Stimulated activated CD4-positive, alpha-beta T cell treated with anti-CD3 and anti-CD28 coated beads, Interleukin-12 subunit alpha, Interleukin-12 subunit beta, amount 100 ng/mL, for 48 hours (primary cell): ENCODE measurements around the gene INPP4A.
"Not testable (repeated sequence)": the region's sequence is repeated elsewhere in the genome, so short reads cannot be mapped to it uniquely, and the experiment has no call there.

Source experiments
- DNase-seq, 3 donors: peaks; one replicate each; pipeline ENCODE4 v3.0.0-alpha.2; 2020; ENCODE audit warnings: low read depth in 2 of 3, low spot score in 1 of 3

Gene INPP4A

DNA sequence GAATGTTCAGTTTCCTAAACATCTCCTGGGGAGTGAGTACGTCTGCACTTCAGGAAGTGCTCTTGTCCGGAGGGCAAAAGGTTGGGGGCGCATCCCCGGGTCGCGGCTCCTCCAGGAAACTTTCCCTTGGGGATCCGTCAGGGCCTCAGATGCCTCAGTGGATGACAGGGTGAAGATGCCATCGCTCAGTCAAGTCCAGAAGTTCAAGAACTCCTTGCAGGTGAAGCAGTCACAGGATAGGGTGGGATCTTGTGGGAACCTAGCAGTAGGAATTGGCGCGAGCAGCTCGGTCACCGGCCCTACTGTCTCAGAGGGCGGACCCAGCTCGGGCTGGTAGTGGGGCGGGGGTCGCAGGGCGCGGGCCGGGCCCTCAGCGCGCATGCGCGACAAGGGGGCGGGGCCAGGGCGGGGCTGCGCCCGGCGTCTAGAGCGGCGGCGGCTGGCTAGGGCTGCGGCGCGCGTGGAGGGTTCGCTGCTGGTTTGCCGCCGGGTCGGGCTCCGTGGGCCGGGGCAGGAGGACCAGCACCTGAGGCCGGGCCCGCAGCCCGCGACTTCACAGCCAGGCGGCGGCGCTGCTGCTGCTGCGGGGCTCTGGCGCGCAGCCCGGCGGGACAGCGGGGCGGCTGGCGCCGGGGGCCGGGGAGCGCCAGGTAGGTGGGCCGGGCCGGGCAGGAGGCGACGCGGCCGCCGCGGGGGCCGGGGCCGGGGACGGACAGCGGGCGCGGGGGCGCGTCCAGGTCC is at the start of gene INPP4A:
INPP4A (plus strand) TSS at position 423 of the 741 bp plus-strand sequence. CDS start 75,191 bp downstream, outside the sequence.
- peak in 1 of 3 donors; percentile 76 for DNase-seq

- no peak for DNase-seq
Observed at GRCh38 chr2:98395977-98396376, 48.7 kb upstream of the INPP4A start.

DNA sequence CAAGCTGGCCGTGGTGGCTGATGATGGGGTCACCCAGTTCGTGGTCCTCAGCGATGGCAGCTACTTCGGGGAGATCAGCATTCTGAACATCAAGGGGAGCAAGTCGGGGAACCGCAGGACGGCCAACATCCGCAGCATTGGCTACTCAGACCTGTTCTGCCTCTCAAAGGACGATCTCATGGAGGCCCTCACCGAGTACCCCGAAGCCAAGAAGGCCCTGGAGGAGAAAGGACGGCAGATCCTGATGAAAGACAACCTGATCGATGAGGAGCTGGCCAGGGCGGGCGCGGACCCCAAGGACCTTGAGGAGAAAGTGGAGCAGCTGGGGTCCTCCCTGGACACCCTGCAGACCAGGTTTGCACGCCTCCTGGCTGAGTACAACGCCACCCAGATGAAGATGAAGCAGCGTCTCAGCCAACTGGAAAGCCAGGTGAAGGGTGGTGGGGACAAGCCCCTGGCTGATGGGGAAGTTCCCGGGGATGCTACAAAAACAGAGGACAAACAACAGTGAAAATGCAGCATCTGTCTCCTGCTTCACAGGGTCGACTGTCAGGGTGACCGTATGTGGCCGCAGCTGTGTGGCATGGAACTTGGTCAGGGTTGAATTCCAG is 47.8 kb upstream of the INPP4A start:
- DNase-seq: no peak

GRCh38 chr2:98399140-98399539 is 45.5 kb upstream of the INPP4A start:
- no peak for DNase-seq

DNA sequence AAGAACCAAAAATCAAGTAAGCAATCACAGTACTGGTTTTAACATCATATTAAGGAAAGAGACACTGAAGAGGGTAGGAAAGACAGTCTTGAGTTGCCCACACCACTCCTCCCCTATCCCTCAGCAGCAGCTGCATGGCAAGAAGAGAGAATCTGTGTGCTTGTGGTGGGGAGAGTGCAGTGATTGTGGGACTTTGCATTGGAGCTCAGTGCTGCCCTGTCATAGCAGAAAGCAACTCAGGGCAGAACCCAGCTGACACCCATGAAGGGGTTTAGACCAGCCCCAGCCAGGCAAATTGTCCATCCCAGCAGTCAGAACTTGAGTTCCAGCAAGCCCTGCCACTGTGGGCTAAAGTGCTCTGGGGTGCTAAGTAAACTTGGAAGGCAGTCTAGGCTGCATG is 40.8 kb upstream of the INPP4A start:
- DNase-seq: no peak

DNA sequence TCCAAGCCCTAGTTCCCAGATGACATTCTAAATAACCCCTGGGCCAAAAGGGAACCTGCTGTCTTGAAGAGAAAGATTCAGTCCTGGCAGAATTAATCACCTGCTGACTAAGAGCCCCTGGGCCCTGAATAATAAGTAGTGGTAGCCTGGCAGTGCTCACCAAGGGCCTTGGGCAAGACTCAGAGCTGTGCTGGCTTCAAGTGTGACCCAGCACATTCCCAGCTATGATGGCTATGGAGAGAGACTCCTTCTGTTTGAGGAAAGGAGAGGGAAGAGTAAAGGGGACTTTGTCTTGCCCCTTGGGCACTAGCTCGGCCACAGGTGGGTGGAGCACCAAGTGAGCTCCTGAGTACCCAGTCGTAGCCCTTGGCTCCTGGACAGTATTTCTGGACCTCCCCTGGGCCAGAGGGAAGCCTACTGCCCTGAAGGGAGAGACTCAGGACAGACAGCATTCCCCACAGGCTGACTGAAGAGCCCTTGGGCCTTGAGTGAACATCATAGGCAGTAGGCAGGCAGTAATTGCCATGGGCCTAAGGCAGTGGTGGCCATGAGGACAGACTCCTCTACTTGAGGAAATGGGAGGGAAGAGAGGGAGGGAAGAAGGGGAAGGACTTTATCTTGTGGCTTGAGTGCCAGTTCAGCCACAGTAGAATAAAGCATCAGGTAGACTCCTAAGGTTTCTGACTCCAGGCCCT is 40.0 kb upstream of the INPP4A start:
- DNase-seq: no peak

GRCh38 chr2:98405301-98405700 is 39.4 kb upstream of the INPP4A start:
- no peak for DNase-seq

DNA sequence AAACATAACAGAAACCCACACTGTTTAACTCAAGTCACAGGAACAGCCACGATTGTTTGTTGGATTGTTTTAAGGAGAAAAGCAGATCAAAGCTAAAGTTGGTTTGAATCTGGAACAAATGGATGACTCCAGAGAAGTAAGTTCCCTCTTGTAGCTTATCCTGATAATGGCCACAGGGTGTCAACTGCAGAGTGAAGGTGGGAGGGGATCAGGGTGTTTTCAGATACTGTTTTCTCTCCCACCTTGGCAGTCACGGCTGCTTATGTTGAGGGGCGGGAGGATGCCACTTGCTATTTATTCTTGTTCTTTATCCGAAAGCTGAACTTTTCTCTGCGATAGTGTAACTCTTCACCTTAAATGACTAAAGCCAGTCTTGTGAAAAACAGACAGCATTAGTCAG is 36.5 kb upstream of the INPP4A start:
- no peak for DNase-seq

DNA sequence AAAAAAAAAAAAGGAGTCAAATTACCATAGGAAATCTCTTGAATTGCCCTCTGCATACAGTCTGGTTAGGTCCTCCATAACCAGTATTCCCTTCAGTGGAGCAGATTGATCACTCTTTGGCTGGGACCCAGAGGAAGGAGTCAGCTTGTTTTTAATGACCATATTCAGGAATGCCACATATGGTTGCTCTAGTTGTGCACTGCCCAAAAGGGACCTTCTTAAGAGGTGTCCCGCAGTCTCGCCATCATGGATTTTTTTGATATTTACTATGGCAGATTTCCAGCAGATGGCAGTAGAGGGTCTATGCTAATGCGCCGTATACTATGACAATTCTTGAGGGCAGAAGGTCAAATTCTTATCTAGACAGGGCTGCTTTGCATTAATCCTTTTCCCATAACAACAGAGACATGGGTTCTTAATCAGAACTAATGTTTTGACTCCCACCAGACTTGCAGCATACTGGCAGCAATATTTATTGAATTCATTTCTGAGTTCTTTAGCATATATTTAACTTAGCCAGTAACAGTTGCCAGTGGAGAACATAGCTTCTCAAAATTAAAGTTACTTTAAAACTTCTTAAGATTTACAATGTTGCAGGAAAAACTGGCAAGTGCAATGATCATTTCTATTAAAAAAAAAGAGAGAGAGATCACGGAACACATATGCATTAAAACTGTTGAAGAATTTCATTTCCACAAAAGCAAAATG is 31.8 kb upstream of the INPP4A start:
- peak; percentile 5 to 85 (median 25) for DNase-seq

DNA sequence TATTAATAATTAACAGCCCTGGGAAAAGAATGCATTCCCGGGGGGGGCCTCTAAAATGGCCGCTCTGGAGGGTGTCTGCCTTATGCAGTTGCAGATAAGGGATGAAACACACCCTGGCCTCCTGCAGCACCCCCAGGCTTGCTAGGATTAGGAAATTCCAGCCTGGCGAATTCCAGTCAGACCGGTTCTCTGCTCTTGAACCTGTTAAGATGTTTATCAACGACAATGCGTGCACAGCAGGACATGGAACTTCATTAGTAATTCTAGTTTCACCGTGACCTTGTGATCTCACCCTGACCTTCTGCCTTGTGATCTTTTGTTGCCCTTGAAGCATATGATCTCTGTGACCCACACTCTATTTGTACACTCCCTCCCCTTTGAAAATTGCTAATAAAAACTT is 30.4 kb upstream of the INPP4A start:
- not testable (repeated sequence) for DNase-seq

DNA sequence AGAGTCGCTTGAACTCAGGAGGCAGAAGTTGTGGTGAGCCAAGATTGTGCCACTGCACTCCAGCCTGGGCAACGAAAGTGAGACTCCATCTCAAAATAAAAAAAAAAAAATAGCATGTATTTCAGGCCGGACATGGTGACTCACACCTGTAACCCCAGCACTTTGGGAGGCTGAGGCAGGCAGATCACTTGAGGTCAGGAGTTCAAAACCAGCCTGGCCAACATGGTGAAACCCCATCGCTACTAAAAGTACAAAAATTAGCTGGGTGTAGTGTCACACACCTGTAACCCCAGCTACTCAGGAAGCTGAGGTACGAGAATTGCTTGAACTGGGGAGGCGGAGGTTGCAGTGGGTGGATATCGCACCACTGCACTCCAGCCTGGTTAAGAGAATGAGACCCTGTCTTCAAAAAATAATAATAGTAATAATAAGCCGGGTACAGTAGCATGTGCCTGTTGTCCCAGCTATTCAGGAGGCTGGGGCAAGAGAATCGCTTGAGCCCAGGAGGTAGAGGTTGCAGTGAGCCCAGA is 28.9 kb upstream of the INPP4A start:
- not testable (repeated sequence) for DNase-seq

DNA sequence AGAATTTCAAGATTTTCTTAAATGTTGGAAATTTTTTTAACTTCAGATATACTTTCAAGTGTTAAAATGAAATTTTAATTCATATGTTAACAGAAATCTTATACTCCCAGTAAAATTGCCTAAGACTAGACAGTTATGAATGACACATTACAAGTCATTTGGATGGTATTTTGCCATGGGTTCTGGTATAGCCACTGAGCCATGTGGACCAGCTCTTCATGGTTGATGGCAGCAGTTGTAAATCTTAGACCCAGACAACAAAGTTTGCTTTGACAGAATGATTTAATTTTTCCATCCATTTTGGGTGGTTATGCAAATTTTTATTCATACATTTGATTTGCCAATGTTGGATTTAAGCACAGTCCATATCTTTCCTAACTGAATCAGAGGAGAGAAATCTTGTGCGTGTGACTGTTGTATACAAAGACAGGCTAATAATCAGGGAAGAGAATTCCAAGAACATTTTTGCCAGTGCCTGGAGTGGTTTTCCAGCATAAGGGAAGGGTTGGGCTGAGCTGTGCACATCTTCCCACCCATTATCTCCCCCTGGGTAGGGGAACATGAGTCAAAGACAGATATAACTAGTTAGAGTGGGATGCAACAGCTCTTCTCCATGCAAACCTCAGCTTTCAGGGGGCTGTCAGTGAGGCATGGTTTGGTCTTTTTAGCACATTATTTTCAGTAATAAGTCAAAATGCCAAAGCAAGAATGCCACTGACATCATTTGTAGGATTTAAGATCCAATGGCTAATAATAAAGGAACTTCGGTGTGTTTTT is 28.1 kb upstream of the INPP4A start:
- no peak for DNase-seq

GRCh38 chr2:98419544-98419943 is 25.1 kb upstream of the INPP4A start:
- DNase-seq: no peak

DNA sequence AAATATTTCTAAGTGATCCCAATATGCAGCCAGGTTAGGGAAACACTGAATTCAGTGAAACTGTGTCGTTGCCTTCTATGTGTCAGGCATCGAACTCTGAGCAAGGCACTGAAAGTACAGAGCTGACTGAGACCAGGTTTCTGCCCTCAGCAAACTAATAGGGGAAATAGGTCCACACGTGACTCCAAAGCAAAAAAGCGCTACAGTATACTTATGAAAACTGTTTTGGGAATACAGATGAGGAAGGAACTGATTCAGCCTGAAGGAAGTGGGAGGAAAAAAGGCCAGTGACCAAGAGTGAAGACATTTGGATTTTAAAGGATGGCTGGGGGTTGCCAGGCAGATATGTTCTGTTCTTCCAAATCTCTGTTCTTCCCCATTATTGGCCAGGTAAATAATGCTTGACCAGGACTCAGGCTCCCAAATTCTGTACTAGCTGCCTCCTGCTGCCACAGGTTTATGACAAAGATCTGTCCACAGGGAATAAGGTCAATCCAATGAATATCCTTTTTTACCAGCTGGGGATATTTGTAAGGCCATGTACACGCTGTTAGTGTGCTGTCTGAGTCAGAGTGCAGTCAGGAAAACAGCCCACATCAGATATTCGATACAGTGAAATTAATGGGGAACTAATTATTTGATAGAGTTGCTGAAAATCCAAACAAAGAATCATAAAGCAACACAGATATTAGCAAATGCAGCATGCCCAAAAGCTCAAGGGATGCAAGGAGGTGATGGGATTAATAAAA is 24.5 kb upstream of the INPP4A start:
- no peak for DNase-seq

GRCh38 chr2:98422449-98422848 is 22.2 kb upstream of the INPP4A start:
- DNase-seq: no peak

DNA sequence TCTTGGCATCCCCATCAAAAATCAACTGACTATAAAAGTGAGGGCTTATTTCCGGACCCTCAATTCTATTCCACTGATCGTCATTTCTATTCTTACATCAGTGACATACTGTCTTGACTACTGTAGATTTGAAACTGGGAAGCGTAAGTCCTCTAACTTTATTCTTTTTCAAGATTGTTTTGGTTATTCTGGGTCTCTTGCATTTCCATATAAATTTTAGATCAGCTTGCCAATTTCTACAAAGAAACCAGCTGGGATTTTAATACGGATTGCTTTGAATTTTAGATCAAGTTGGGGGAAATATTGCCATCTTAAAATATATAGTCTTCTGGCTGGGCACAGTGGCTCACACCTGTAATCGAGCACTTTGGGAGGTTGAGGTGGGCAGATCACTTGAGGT is 17.9 kb upstream of the INPP4A start:
- DNase-seq: no peak

GRCh38 chr2:98432145-98432544 is 12.5 kb upstream of the INPP4A start:
- no peak for DNase-seq

DNA sequence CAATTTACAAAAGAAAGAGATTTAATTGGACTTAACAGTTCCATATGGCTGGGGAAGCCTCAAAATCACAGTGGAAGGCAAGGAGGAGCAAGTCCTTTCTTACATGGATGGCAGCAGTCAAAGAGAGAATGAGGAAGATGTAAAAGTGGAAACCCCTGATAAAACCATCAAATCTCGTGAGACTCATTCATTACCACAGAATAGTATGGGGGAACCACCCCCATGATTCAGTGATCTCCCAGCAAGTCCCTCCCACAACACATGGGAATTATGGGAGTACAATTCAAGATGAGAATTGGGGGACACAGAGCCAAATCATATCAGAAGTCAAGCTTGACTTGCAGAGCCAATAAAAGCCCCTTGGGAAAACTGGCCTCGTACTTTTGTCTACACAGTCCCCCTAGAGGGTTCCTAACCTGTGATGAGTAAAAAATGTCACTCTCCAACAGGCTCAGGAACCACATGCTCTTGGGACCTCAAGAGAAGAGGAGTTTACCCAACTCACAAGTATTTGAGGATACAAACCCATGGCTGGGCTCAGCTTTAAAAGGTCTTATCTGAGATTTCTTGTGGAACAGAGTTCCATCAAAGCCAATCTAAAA is 11.2 kb upstream of the INPP4A start:
- DNase-seq: no peak

- DNase-seq: no peak
Observed at GRCh38 chr2:98434492-98434891, 10.2 kb upstream of the INPP4A start.
